ENCODE data around the gene SHISA4. TPM values are rescaled to one million over a fixed set of nuclear protein-coding genes. Genes with fewer than 3 reads are reported as not detected.

The SHISA4 gene
- total RNA-seq, 1 experiment from 2014 or later, result 6.3 TPM

DNA sequence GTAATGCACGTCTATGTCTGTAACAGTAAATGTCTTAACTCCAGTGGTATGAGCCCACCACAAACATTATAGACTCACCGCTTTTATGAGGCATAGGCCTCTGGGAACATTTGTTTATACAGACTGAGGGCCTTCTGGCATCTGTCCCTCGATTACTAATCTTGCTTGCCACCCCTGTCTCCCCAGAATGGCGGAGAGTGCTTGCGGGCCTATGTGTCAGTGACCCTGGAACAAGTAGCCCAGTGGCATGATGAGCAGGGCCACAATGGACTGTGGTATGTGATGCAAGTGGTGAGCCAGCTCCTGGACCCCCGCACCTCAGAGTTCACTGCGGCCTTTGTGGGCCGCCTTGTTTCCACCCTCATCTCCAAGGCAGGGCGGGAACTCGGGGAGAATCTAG is 18.3 kb upstream of the SHISA4 start:
- H3K27me3 Mint-ChIP-seq (ENCODE audit: low read depth), result no peaks in the 10 kb centered on the region
- H3K4me3 Mint-ChIP-seq, result no peak overlapping the region
- no peak for ATAC-seq
- ChIA-PET CTCF (interaction anchor here (1.0 kb wide), 1 partner anchor 26 kb away, joined by 3 read pairs; no protein-coding TSS in a partner anchor), POLR2A (no interaction called here)
- TF ChIP-seq PRRX2 (CRISPR knock-in tag; IDR thresholded peaks at IDR 0.05), result no peak
- TF ChIP-seq, protein P1, sequence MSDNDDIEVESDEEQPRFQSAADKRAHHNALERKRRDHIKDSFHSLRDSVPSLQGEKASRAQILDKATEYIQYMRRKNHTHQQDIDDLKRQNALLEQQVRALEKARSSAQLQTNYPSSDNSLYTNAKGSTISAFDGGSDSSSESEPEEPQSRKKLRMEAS (CRISPR knock-in tag; IDR thresholded peaks at IDR 0.05), result no peak
- no peak for TF ChIP-seq ZMAT4 (CRISPR knock-in tag; IDR thresholded peaks at IDR 0.05)
- no peak for TF ChIP-seq CREB1 (CRISPR knock-in tag; IDR thresholded peaks at IDR 0.05)
- TF ChIP-seq ARID4B (CRISPR knock-in tag; IDR thresholded peaks at IDR 0.05; ENCODE audit: borderline replicate concordance), result no peak
- no peak for TF ChIP-seq SMAD3 (CRISPR knock-in tag; IDR thresholded peaks at IDR 0.05; ENCODE audit: borderline replicate concordance)
- TF ChIP-seq NR2C2 (CRISPR knock-in tag; IDR thresholded peaks at IDR 0.05), result no peak
- TF ChIP-seq ZNF423 (CRISPR knock-in tag; IDR thresholded peaks at IDR 0.05), result no peak
- TF ChIP-seq FOXJ3 (CRISPR knock-in tag; IDR thresholded peaks at IDR 0.05; ENCODE audit: borderline replicate concordance), result no peak
- TF ChIP-seq ESRRA (CRISPR knock-in tag; IDR thresholded peaks at IDR 0.05; ENCODE audit: borderline replicate concordance), result no peak
- TF ChIP-seq ZBTB21 (CRISPR knock-in tag; IDR thresholded peaks at IDR 0.05; ENCODE audit: borderline replicate concordance), result no peak
- no peak for TF ChIP-seq JAZF1 (CRISPR knock-in tag; IDR thresholded peaks at IDR 0.05)
- TF ChIP-seq, protein P2, sequence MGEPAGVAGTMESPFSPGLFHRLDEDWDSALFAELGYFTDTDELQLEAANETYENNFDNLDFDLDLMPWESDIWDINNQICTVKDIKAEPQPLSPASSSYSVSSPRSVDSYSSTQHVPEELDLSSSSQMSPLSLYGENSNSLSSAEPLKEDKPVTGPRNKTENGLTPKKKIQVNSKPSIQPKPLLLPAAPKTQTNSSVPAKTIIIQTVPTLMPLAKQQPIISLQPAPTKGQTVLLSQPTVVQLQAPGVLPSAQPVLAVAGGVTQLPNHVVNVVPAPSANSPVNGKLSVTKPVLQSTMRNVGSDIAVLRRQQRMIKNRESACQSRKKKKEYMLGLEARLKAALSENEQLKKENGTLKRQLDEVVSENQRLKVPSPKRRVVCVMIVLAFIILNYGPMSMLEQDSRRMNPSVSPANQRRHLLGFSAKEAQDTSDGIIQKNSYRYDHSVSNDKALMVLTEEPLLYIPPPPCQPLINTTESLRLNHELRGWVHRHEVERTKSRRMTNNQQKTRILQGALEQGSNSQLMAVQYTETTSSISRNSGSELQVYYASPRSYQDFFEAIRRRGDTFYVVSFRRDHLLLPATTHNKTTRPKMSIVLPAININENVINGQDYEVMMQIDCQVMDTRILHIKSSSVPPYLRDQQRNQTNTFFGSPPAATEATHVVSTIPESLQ (CRISPR knock-in tag; IDR thresholded peaks at IDR 0.05), result no peak
- TF ChIP-seq, protein P3, sequence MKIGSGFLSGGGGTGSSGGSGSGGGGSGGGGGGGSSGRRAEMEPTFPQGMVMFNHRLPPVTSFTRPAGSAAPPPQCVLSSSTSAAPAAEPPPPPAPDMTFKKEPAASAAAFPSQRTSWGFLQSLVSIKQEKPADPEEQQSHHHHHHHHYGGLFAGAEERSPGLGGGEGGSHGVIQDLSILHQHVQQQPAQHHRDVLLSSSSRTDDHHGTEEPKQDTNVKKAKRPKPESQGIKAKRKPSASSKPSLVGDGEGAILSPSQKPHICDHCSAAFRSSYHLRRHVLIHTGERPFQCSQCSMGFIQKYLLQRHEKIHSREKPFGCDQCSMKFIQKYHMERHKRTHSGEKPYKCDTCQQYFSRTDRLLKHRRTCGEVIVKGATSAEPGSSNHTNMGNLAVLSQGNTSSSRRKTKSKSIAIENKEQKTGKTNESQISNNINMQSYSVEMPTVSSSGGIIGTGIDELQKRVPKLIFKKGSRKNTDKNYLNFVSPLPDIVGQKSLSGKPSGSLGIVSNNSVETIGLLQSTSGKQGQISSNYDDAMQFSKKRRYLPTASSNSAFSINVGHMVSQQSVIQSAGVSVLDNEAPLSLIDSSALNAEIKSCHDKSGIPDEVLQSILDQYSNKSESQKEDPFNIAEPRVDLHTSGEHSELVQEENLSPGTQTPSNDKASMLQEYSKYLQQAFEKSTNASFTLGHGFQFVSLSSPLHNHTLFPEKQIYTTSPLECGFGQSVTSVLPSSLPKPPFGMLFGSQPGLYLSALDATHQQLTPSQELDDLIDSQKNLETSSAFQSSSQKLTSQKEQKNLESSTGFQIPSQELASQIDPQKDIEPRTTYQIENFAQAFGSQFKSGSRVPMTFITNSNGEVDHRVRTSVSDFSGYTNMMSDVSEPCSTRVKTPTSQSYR (CRISPR knock-in tag; IDR thresholded peaks at IDR 0.05), result no peak
- no peaks in the 10 kb centered on the region for H3K4me1 Mint-ChIP-seq
- DNase-seq (ENCODE audit: low spot score), result no peak
- peaks cover 78% of the 10 kb centered on the region for H3K36me3 Mint-ChIP-seq
- H3K9me3 Mint-ChIP-seq, result no peaks in the 10 kb centered on the region
- no peak overlapping the region for H3K27ac Mint-ChIP-seq

DNA sequence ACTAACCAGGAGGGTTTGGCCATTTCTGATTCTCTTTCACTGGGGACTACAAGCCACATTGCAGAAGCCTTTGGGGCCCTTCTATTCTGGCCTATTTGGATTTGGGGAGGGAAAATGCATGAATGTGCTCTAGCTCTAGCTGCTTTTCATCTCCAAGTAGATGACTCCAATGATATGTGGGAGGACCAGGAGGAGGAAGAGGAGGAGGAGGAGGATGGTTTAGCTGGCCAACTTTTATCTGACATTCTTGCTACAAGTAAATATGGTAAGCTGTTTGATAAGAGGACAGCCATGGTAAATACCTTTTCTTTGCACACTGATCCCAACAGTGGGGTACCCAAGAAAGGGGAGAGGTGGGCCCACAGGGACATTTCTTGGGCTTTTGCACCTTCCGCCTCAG is 14.0 kb upstream of the SHISA4 start:
- H3K36me3 Mint-ChIP-seq, result peaks cover 58% of the 10 kb centered on the region
- no peak for TF ChIP-seq ZMAT4 (CRISPR knock-in tag; IDR thresholded peaks at IDR 0.05)
- TF ChIP-seq MLX (CRISPR knock-in tag; IDR thresholded peaks at IDR 0.05), result no peak
- no peak for TF ChIP-seq ZNF219 (CRISPR knock-in tag; IDR thresholded peaks at IDR 0.05; ENCODE audit: borderline replicate concordance)
- no peak for TF ChIP-seq CDX4 (CRISPR knock-in tag; IDR thresholded peaks at IDR 0.05; ENCODE audit: borderline replicate concordance)
- no peak for TF ChIP-seq ERG (CRISPR knock-in tag; IDR thresholded peaks at IDR 0.05)
- no peak for TF ChIP-seq CREM (CRISPR knock-in tag; IDR thresholded peaks at IDR 0.05)

More for the DNA sequence above, 14.0 kb upstream of the SHISA4 start:
- Mint-ChIP-seq H3K27me3 (ENCODE audit: low read depth) (no peaks in the 10 kb centered on the region), H3K4me1 (peaks cover 3% of the 10 kb centered on the region; the same call in 1 of the 2 replicates), H3K4me3 (no peak overlapping the region), H3K27ac (no peak overlapping the region), H3K9me3 (no peaks in the 10 kb centered on the region)
- CTCF ChIA-PET, result interaction anchor here (1.2 kb wide), 1 partner anchor 45 kb away, joined by 4 read pairs; the partner anchor contains the start of gene IPO9
- POLR2A ChIA-PET, result no interaction called here
- ATAC-seq, result no peak
- no peak for DNase-seq (ENCODE audit: low spot score)
